H54 (cell line): ENCODE data around the gene LRMDA.

Experiments
- DNase-seq: peaks from one replicate; pipeline ENCODE4 v3.0.0; 2011; ENCODE audit warnings: low spot score, mixed read lengths; ENCODE audit not compliant: insufficient read length
- FAIRE-seq: peaks from 3 replicates; lab custom pipeline; 2011; peaks lifted over from hg19 to GRCh38; lab: Jason Lieb, UNC
- POLR2A ChIP-seq: IDR thresholded peaks from 2 replicates; pipeline ENCODE4 v1.6.1; 2011; ENCODE audit warnings: low read depth, mild to moderate bottlenecking, low read length

LRMDA gene

GRCh38 chr10:75475460-75476182, 44.2 kb downstream of the LRMDA start:
- TF ChIP-seq POLR2A: no peak
- DNase-seq (no peak), FAIRE-seq (no peak)

GRCh38 chr10:75476569-75476968, 45.1 kb downstream of the LRMDA start:
- DNase-seq (no peak), FAIRE-seq (no peak)

GRCh38 chr10:75476985-75477384, 45.6 kb downstream of the LRMDA start:
- FAIRE-seq (no peak), DNase-seq (no peak)
- TF ChIP-seq POLR2A: no peak

More at GRCh38 chr10:75476569-75476968, 45.1 kb downstream of the LRMDA start:
- TF ChIP-seq POLR2A: no peak

GRCh38 chr10:75477680-75478079, 46.3 kb downstream of the LRMDA start:
- FAIRE-seq: no peak
- TF ChIP-seq POLR2A: no peak
- no peak for DNase-seq

GRCh38 chr10:75480374-75480773, 49.0 kb downstream of the LRMDA start:
- no peak for TF ChIP-seq POLR2A
- no peak for FAIRE-seq
- DNase-seq: no peak

- no peak for FAIRE-seq
Measured at GRCh38 chr10:75483188-75483587, 51.8 kb downstream of the LRMDA start.

GRCh38 chr10:75484717-75485116, 53.3 kb downstream of the LRMDA start:
- no peak for FAIRE-seq
- no peak for TF ChIP-seq POLR2A
- no peak for DNase-seq

More at GRCh38 chr10:75483188-75483587, 51.8 kb downstream of the LRMDA start:
- DNase-seq: no peak
- TF ChIP-seq POLR2A: no peak

- FAIRE-seq: no peak
- TF ChIP-seq POLR2A: no peak
Measured at GRCh38 chr10:75486591-75486990, 55.2 kb downstream of the LRMDA start.

GRCh38 chr10:75487087-75487754, 55.8 kb downstream of the LRMDA start:
- DNase-seq (no peak), FAIRE-seq (no peak)
- no peak for TF ChIP-seq POLR2A

More at GRCh38 chr10:75486591-75486990, 55.2 kb downstream of the LRMDA start:
- DNase-seq: no peak

- DNase-seq (no peak), FAIRE-seq (no peak)
- no peak for TF ChIP-seq POLR2A
Measured at GRCh38 chr10:75487755-75488125, 56.3 kb downstream of the LRMDA start.

- DNase-seq (no peak), FAIRE-seq (no peak)
- no peak for TF ChIP-seq POLR2A
Measured at GRCh38 chr10:75492173-75492925, 60.9 kb downstream of the LRMDA start.

- no peak for FAIRE-seq
- DNase-seq: no peak
- TF ChIP-seq POLR2A: no peak
Measured at GRCh38 chr10:75493464-75493863, 62.0 kb downstream of the LRMDA start.

- FAIRE-seq (no peak), DNase-seq (no peak)
- TF ChIP-seq POLR2A: no peak
Measured at GRCh38 chr10:75495434-75496190, 64.2 kb downstream of the LRMDA start.
